ENCODE measurements around the gene MADD.

MADD gene

DNA sequence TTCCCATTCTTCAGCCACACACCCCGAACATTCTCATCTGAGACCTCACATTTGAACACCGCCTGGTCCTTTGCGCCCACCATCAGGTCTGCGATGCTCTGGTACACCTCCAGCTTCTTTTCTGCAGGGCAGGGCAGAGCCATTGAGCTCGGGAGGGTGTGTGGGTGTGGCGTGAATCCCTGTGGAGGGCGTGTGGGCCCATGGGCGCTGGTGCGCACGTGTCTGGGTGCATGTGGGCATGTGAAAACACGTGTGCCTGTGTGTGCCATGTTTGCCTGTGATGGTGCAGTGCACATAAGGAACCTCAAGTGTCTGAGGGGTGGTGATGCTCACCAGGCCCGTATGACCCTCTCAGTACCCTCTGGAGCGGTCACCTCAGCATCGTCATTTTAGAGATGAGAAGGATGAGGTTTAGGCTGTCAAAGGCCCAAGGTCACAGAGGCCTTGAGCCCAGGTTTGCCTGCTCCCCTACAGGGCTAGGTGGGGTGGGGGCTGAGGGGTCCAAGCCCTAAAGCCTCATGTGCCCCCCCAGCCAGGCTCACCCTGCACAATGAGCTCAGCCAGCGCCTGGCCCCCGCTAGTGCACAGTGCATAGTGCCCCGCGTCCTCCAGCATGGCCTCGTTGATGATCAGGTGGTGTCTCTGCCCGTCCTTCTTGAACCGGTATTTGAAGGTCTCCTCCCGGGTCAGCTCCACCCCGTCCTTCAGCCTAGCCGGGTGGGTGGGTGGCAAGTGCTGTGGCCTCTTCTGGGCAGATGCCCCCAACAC is 72.3 kb downstream of the MADD start:
- no peak for DNase-seq

- DNase-seq = no peak
These were observed 72.9 kb downstream of the MADD start for GRCh38 chr11:47342854-47343253.

DNA sequence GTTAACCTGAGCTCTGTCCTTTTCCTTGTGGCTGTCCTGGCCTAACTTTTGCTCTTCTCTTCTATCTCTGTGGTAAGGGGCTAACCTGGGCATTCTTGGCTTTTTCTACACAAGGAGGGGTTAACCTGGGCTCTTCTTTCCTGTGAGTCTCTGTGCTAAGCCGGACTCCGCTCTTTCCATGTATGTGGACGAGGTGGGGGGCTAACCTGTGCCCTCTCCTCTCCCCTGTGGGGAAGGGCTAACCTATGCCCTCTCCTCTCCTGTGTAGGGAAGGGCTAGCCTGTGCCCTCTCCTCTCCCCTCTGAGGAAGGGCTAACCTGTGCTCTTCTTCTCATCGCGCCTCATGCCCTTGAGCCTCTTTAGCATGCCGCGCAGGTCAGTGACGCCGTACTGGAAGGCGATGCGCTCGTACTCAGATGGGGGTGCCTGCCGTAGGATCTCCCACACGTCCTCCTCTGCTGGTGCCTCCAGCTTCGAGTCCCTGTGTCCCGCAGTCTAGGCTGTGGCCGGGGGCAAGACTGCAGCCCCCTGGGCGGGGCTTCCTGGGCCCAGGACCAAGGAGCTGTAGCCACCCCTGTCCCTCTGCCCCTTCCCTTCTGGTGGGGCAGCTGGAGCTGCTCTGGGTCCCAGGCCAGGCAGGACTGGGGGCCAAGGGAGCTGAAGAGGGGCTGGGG is 76.1 kb downstream of the MADD start:
- DNase-seq = no peak

DNA sequence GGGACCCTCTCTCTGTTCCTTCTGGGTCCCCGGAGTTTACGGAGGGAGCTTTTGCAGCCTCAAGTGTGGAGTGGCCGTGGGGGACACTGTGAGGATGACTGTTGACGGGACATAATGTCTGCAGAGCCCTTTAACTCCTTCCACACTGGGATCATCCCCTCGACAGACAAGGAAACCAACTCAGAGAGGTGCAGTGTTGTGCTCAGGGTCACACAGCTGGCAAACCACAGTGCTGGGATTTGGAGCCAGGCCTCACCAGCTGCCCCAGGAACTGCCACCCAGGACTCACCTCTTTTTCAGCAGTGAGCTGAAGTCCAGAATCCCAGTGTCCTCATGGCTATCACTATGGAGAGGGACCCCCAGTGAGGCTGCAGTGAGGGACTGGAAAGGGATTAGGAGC is 77.2 kb downstream of the MADD start:
- no peak for DNase-seq

DNA sequence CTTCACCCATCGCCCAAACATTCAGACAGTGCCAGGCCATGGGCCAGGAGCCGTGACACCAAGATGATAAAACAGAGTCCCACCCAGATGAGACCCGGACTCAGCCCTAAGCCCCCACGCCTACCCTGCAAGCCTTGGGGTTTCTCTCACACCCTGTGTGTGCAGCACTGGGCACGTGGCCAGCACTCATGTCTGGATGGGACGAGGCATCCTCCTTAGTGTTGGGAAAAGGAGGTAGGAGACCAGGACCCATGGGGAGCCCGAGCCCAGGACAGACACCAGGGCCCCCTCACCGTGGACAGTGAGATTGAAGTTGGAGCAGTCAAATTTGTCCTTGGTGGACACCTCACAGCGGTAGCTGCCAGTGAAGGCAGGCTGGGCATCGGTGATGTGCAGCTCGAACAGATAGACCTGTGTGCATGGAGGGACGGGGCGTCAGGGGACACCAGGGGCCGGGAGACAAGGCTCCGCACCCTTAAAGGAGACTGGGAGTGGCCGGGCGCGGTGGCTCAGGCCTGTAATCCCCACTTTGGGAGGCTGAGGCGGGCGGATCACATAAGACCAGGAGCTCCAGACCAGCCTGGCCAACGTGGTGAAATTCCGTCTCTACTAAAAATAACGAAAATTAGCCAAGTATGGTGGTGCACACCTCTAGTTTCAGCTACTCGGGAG is 78.3 kb downstream of the MADD start:
- no peak for DNase-seq

GRCh38 chr11:47348859-47349258 is 78.9 kb downstream of the MADD start:
- no peak for DNase-seq

DNA sequence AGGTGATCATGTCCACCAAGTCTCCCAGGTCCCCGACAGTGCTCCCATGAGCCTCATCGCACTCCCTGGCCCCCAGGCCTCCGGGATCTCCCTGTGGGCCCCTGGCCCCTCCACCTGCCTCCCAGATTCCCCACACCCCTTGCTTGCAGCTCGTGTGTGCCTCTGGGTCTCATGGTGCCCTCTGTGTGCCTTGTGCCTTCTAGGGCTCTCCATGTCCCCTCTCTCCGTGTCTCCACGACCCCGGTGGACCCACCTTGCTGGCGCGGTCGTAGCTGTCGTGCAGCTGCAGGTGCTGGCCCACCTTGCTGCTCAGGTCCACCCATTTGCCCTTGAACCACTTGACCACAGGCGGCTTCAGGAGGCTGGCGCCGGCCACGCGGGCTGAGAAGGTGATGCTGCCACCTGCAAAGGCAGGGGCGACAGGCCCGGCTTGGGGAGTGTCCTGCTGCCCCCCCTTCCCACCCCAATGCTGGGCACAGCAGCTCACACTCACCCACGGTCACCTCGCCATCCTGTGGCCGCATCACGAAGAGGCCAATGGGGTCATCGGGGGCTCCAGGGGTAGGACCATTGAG is 79.7 kb downstream of the MADD start:
- no peak for DNase-seq

- no peak for DNase-seq
These were observed 80.4 kb downstream of the MADD start for GRCh38 chr11:47350315-47350714.

DNA sequence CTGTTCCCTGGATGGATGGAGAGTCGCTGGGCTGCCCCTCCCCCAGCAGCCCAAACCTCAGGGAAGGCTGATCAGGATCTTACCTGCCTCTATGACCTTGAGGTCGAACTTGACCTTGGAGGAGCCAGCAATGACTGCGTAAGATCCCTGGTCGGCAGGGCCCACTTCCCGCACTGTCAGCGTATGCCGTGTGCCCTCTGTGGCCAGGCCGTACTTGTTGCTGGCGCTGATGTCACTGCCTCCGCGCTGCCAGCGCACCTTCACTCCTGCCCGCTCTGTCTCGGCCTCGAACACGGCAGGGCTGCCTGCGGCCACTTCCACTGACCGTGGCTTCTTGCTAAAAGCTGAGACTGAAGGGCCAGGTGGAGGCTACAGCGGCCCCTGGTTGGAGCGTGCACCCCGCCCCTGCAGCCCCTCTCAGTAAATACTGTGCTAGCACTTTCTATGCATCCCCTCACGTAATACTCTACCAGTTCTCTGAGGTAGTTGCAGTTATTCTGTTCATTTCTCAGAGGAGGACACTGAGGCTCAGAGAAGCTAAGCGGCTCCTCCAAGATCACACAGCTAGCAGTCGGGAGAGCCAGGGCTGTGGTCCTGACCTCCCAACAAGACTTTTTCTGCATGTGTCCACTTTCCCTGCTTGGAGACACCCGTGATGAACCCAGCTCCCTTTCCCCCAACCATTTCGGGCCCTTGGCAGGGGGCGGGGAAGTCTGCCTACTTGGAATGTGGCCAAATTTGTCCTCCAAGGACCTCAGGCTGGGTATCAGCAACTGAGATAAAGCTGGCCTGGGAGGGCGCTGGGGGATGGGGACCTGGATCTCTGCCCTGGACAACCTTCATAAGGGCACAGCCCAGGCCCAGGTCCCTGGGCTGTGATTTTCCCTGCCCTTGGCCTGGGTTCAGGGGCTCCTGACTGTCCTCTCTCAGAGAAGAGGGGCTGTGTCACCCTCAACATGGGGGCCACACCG is 81.5 kb downstream of the MADD start:
- DNase-seq = no peak

GRCh38 chr11:47352556-47352955 is 82.6 kb downstream of the MADD start, which contains the start of gene MYBPC3:
Gene MYBPC3 (minus strand): TSS chr11:47352702. CDS start chr11:47352647, 55 bp downstream.
- no peak for DNase-seq

DNA sequence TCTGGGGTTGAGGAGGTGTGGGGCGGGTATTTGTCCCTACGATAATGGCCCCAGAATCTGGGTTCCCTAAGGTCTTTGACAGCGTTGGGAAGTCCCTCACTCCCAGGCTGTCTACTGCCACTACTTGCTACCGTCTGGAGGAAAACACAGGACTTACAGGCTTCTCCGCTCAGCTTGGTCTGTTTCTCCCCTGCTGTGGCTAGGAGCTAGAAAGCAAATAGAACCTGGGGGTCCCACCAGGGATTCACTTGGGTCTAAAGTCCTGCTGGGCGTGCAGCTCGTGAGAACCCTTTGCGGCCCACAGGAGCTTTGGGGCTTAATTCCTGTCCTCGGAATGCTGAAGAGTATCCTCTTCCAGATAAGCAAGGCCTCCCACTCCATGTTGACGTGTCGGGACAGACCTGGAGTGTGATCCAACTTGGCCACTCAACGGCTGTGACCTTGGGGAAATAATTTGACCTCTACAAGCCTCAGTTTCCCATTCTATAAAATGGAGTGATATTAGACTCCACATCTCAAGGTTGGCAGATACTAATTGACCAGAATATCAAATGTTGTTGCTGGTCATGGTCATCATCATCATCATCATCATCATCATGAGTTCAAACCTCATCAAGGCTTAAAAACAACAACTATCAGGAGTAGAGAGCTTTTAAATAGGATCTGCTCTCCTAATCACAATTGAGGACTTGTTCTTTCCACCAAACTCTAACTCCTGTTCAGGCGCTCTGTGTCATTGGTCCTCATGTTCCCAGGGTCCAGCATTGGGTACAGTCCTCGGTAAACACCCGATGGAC is 84.2 kb downstream of the MADD start:
- no peak for DNase-seq

- no peak for DNase-seq
These were observed 85.0 kb downstream of the MADD start for GRCh38 chr11:47354913-47355282.

DNA sequence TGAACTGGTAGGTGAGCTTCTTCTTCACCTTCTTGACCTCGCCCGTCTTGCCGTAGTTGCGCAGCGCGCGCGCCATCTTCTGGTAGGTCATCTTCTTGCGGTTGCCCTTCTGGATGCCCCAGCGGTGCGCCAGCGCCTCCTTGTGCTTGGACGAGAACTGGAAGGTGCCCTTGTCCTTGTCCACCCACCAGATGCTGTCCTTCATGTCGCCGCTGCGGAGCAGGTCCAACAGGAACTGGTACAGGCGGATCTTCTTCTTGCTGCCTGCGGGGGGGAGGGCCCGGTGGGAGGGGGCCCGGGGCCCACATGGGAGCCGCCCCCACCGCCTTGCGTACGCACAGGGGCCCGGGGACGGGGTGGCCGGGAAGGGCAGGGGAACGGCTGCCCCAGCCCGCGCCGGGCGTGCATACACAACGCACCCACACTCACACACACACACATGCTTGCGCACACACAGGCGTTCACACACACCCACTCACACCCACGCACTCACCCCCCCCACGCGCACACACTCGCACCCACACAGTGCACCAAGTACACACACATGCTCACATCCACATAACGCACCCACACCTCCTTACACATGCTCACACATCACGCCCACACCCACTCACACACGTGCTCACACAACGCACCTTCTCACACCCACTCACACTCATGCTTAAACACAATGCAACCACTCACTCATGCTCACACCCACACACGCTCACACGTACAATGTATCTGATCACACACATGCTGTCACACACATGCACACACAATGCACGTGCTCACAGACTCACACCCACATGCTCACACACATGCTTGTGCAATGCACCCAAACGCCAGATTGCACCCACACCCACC is 85.6 kb downstream of the MADD start:
- no peak for DNase-seq

GRCh38 chr11:47356129-47356997 is 86.4 kb downstream of the MADD start:
- no peak for DNase-seq

DNA sequence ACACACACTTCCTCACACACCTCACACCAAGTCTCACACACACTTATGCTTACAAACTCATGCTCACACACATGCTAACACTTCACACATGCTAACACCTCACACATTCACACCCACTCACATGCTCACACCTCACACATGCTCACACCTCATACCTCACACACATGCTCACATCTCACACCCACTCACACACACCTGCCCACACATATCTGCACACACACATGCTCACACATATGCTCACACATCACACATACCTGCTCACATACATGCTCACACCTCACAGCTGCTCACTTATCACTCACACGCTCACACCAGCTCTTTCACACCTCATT is 87.0 kb downstream of the MADD start:
- no peak for DNase-seq

DNA sequence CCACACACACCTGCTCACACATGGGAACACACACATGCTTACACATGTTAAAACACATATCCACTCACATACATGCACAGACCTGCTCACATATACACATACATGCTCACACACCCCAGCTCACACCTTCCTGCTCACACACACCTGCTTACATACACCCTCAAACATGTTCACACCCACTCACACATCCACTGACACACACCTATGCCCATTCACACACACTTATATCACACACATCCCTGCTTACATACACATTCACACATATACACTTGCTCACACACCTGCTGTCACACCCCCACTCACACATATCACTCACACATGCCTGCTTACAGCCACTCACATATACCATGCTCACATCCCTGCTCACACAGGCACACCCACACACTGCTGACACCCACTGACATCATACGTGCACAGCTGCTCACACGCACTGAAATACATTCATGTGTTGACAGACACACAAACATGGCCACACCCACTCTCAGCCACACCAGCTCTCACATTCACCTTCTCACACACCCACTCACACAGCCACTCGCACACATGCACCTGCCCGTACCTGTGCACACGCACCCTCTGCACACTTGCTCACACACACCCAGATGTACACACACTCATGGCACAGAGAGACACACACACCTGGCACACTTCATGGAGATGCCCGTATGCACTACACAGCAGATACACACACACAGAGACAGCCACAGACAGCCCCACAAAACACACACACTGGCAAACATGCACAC is 88.2 kb downstream of the MADD start:
- no peak for DNase-seq

GRCh38 chr11:47358731-47359051 is 88.8 kb downstream of the MADD start:
- no peak for DNase-seq

- no peak for DNase-seq
These were observed 89.2 kb downstream of the MADD start for GRCh38 chr11:47359162-47359561.

DNA sequence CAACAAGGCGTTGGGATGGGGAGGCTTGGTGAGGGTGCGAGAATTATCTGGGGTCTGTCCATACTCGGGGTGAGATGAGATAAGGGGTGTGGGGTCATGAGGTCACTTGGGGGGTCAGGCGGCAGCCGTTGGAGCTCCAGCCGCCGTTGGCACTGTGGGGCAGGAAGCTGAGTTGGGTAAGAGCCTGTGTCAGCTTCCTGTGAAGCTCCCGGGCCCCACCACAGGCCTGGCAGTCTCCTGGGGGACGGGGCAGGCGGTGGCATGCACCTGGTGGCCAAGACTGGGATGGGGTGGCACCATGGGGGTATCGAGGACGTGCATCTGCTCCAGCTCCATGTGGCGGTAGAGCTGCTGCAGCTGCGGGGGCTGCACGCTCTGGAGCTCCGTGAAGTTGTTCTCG is 89.7 kb downstream of the MADD start:
- DNase-seq = peak in 1 of 2 donors; percentile 25

Data from CD4-positive, alpha-beta T cell treated with Interleukin-4 for 1 hour (primary cell).